Glomerular visceral epithelial cell (primary cell): ENCODE data around the gene LRIT2.

ENCODE experiments used
- DNase-seq: peaks from one replicate; pipeline ENCODE4 v3.0.0-alpha.2; 2016; ENCODE audit errors: extremely low spot score

Gene LRIT2, protein sequence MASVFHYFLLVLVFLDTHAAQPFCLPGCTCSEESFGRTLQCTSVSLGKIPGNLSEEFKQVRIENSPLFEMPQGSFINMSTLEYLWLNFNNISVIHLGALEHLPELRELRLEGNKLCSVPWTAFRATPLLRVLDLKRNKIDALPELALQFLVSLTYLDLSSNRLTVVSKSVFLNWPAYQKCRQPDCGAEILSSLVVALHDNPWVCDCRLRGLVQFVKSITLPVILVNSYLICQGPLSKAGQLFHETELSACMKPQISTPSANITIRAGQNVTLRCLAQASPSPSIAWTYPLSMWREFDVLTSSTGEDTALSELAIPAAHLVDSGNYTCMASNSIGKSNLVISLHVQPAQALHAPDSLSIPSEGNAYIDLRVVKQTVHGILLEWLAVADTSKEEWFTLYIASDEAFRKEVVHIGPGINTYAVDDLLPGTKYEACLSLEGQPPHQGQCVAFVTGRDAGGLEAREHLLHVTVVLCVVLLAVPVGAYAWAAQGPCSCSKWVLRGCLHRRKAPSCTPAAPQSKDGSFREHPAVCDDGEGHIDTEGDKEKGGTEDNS

GRCh38 chr10:84225427-84226173, at the start of gene LRIT2:
TSS of gene LRIT2 (minus strand) at chr10:84225544. CDS start at chr10:84225520, 24 bp downstream.
- DNase-seq, result no peak

- no peak for DNase-seq
Observed at GRCh38 chr10:84270708-84271107, 45.4 kb upstream of the LRIT2 start.

GRCh38 chr10:84269773-84270172, 44.4 kb upstream of the LRIT2 start:
- peak; percentile 81 for DNase-seq

DNA sequence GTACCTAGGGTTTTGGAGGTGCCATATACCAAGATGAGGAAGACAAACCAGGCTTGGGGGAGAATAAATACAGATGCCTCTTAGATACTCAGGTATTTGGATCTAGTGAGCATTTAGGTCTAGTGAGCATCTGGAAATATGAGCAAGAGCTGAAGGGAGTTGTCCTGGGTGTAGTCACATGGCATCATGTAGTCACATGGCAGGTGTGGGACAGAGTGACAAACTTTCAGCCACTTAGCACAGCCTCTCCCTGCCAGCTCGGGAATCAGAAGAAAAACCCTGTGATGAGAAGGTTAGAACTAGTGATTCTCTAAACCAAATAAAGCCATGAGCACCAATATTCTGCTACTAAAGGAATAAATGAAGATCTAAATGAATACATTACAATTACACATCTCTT, 43.8 kb upstream of the LRIT2 start:
- no peak for DNase-seq

GRCh38 chr10:84267503-84268126, 42.3 kb upstream of the LRIT2 start:
- DNase-seq, result peak; percentile 45

- DNase-seq, result no peak
Observed at GRCh38 chr10:84265418-84265817, 40.1 kb upstream of the LRIT2 start.

GRCh38 chr10:84264611-84265141, 39.3 kb upstream of the LRIT2 start:
- DNase-seq, result peak; percentile 63

GRCh38 chr10:84263716-84264115, 38.4 kb upstream of the LRIT2 start:
- DNase-seq, result no peak

DNA sequence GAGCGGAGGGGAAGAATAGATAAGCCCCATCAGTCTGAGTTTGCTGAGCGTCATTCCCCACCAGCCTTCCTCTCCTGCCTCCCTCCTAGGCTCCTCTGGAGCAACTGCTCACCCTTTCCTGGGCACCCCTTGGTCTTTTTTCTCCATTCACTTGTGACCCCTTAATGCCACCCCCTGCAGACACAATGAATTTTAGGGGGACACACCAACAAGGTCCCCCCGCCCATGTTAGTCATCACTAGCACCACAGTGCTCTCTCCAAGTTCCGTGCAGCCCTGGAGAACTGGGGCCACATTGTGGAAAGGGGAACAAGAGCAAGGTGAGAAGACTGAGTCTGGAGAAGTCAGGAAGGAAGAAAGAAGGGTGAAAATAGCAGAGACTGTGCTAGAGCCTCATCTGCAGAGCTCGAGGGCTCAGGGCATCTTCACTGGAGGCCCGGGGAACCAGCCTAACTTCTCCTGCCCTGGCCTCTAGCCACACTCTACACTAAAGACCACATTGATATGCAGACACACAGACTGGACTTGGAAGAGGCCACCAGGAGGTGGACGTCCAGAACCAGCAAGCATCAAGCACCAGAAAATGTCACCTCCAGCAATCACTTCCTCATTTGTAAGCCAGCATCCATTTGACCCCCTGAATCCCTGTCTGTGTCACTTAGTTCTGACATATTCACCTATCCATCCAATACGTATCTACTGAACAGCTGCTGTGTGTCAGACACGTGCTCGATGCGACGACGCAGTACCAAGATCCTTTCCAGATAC, 37.0 kb upstream of the LRIT2 start:
- no peak for DNase-seq

- DNase-seq, result no peak
Observed at GRCh38 chr10:84261236-84261915, 36.0 kb upstream of the LRIT2 start.

DNA sequence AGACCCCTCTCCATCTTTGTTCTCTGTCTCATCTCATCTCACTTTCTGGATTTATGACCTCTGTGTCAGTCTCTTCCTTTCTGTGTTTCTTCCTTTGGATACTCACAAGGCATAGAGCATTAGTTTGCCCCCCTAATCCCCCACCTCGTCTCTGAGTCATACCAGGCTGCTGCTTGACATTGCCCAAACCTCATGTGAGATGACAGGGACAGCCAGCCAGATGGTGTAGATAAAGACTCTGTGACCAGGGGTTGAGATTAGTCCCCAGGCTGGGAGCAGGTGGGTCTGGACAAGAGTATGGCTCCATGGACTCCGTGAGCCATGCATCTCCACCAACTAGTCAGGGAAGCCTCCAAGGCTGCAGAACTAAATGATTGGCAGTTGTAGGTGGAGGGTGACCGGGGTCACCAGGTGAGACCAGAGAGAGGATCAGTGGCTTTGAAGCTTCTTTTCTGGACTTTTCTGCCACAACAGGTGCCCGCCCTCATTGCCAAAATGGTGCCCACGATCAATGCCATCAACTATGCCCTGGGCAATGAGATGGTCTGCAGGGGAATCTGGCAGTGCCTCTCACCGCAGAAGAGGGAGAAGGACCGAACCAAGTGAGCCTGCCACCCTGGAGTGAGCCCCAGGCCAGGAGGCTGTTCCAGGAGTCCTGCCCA, 32.8 kb upstream of the LRIT2 start:
- no peak for DNase-seq

GRCh38 chr10:84257343-84258020, 32.1 kb upstream of the LRIT2 start:
- DNase-seq, result no peak

- peak; percentile 31 for DNase-seq
Observed at GRCh38 chr10:84256510-84257342, 31.4 kb upstream of the LRIT2 start.

DNA sequence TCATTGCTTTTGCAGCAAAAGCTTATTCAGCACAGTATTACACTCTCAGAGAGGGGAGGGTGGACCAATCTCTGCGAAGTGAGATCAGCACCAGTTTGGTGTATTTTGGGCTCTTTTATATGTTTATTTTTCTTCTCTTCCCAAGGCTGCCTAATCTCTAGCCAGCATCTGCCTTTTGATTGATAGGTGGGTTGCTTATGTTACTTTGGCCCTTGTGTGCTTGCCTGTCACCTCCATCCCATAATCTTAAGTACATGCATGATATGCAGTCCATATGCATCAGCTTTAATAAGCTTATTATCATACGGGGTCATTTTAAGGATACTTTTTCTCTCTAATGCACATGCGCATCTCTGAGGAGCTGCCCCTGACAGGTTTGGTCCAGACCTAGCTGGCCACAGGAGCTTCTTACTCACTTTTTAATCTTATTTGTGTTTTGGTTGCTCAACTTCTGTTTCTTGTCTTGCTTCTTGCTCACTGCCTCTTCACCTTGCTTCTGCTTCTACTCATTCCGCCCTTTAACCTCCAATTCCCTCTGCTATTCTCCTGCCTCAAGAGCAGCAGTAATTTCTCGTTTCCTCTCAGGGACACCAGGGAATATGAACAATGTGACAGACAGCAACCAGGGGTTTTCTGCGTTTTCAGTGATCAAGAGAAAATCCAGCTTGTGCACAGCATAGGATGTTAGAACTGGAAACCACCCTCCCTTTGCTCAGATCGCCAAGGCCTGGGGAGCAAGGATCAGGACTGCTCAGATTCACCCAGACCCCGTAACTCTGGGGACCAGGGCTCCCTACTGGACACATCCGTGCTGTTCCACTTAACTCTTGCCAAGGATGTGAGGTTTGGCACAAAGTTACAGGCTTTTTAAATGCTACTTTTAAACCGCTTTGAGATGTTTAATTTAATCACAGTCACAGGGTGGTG, 29.5 kb upstream of the LRIT2 start:
- no peak for DNase-seq

DNA sequence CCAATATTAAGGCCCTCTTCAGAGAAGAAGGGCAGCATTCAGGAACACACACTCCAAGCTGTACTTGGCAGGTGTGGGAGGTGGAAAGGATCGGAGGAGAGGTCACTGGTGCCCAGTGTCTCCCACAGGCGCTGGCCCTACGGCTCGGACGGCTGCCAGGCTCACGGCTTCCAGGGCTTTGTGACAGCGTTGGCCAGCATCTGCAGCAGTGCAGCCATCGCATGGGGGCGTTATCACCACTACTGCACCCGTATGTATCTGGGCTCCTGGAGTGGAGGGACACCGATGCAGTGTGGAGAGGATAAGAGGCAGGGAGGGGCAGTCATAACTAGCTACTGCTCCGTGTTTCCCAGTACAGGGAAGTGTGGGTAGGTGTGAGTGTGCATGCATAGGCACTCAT, 23.4 kb upstream of the LRIT2 start:
- DNase-seq, result no peak

- DNase-seq, result no peak
Observed at GRCh38 chr10:84247496-84247895, 22.2 kb upstream of the LRIT2 start.

DNA sequence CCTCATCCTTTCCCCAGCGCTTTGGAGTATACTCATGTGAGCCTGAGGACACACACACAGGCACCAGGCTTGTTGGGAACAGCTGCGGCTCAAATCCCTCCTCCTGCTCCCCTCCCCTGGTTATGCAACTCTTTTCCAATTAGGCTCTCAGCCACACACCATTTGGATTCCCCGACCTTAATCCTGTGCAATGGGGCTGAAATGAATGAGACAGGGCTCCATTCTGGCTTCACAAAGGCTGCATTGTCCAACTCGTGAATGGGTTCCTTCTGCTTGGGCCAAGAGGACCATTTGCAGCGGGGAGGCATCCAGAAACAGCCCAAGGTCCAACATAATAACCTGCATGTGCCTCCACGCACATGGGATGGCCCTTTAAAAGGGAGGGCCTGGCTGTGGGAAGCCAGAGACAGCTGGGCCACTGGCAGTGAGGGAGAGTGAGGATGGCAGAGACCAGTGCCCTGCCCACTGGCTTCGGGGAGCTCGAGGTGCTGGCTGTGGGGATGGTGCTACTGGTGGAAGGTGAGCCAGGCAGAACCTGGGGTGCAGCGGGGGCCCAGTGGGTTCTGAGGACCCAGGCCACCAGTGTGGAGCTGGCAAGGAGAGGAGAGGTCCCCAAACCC, 19.4 kb upstream of the LRIT2 start, which contains the start of gene RGR:
TSS of gene RGR (plus strand) at position 403 of the 620 bp plus-strand sequence. CDS start at position 441, 38 bp downstream.
- DNase-seq, result no peak
